ENCODE results near the gene TRIM31. TPM values are rescaled to one million over a fixed set of nuclear protein-coding genes. Genes with fewer than 3 reads are reported as not detected.

Gene TRIM31
- total and polyA plus RNA-seq, 9 donors, result 0.06 to 0.44 (median 0.12) TPM; not detected in 6

Other genes starting within 250 kb of the TRIM31 start
- gene HLA-A, start 170.6 kb downstream of the TRIM31 start, total RNA-seq, result 104 TPM
- 100 to 1,000 TPM in 5 of 8 donors, 10 to 100 TPM in 3; 55.7 to 138 (median 111) TPM for gene HLA-A, start 170.6 kb downstream of the TRIM31 start, polyA plus RNA-seq (ENCODE audit: insufficient read depth in 1 of 8, insufficient read length in 8 of 8, low replicate concordance in 1 of 8)
- gene POLR1H, start 51.8 kb downstream of the TRIM31 start, total RNA-seq, result 38.3 TPM
- 10 to 100 TPM; 19.7 to 31.3 (median 25.5) TPM for gene POLR1H, start 51.8 kb downstream of the TRIM31 start, polyA plus RNA-seq (ENCODE audit: insufficient read depth in 1 of 8, insufficient read length in 8 of 8, low replicate concordance in 1 of 8)
- 17.9 TPM for gene PPP1R11, start 45.9 kb downstream of the TRIM31 start, total RNA-seq
- gene PPP1R11, start 45.9 kb downstream of the TRIM31 start, polyA plus RNA-seq (ENCODE audit: insufficient read depth in 1 of 8, insufficient read length in 8 of 8, low replicate concordance in 1 of 8), result 10 to 100 TPM; 27.7 to 35.6 (median 33.0) TPM
- not detected for gene RNF39, start 37.3 kb downstream of the TRIM31 start, total RNA-seq
- 1 to 10 TPM in 1 of 8 donors, under 1 TPM in 7; 0.46 to 1.1 (median 0.67) TPM for gene RNF39, start 37.3 kb downstream of the TRIM31 start, polyA plus RNA-seq (ENCODE audit: insufficient read depth in 1 of 8, insufficient read length in 8 of 8, low replicate concordance in 1 of 8)
- gene TRIM40, start 23.1 kb upstream of the TRIM31 start, total RNA-seq, result not detected
- under 1 TPM in 1 of 8 donors, not detected in 7; 0.56 TPM for gene TRIM40, start 23.1 kb upstream of the TRIM31 start, polyA plus RNA-seq (ENCODE audit: insufficient read depth in 1 of 8, insufficient read length in 8 of 8, low replicate concordance in 1 of 8)
- 0.18 TPM for gene TRIM10, start 48.1 kb upstream of the TRIM31 start, total RNA-seq
- under 1 TPM; 0.17 to 0.83 (median 0.66) TPM for gene TRIM10, start 48.1 kb upstream of the TRIM31 start, polyA plus RNA-seq (ENCODE audit: insufficient read depth in 1 of 8, insufficient read length in 8 of 8, low replicate concordance in 1 of 8)
- not detected for gene TRIM15, start 50.5 kb upstream of the TRIM31 start, total RNA-seq
- gene TRIM15, start 50.5 kb upstream of the TRIM31 start, polyA plus RNA-seq (ENCODE audit: insufficient read depth in 1 of 8, insufficient read length in 8 of 8, low replicate concordance in 1 of 8), result 1 to 10 TPM in 1 of 8 donors, under 1 TPM in 1, not detected in 6; 0.64 to 3.6 TPM
- gene TRIM26, start 100.3 kb upstream of the TRIM31 start, total RNA-seq, result 10.1 TPM
- 10 to 100 TPM; 12.8 to 19.1 (median 15.7) TPM for gene TRIM26, start 100.3 kb upstream of the TRIM31 start, polyA plus RNA-seq (ENCODE audit: insufficient read depth in 1 of 8, insufficient read length in 8 of 8, low replicate concordance in 1 of 8)
- 7.4 TPM for gene TRIM39, start 213.8 kb upstream of the TRIM31 start, total RNA-seq
- 1 to 10 TPM; 6.5 to 8.7 (median 7.3) TPM for gene TRIM39, start 213.8 kb upstream of the TRIM31 start, polyA plus RNA-seq (ENCODE audit: insufficient read depth in 1 of 8, insufficient read length in 8 of 8, low replicate concordance in 1 of 8)
- gene RPP21, start 232.1 kb upstream of the TRIM31 start, total RNA-seq, result 22.3 TPM
- 10 to 100 TPM; 19.4 to 23.8 (median 22.2) TPM for gene RPP21, start 232.1 kb upstream of the TRIM31 start, polyA plus RNA-seq (ENCODE audit: insufficient read depth in 1 of 8, insufficient read length in 8 of 8, low replicate concordance in 1 of 8)

All from muscle of leg (tissue), 9 donors.